ENCODE results near the gene SIDT2.
"Not testable (repeated sequence)": the region's sequence is repeated elsewhere in the genome, so short reads cannot be mapped to it uniquely, and the experiment has no call there.

The SIDT2 gene

GRCh38 chr11:117178210-117179034, at the start of gene SIDT2:
Gene SIDT2, plus strand, starts transcription at chr11:117178743. Its CDS starts 521 bp downstream, at chr11:117179264.
- H4K20me1 ChIP-seq (ENCODE audit: insufficient read depth, low read length): no peaks in the 10 kb centered on the region
- H3F3A ChIP-seq (ENCODE audit: insufficient read depth, low read length): no peaks in the 10 kb centered on the region
- TF ChIP-seq EZH2 (IDR thresholded peaks at IDR 0.05; ENCODE audit: borderline replicate concordance, low read length): no peak
- TF ChIP-seq CTCF (IDR thresholded peaks at IDR 0.05; ENCODE audit: low read length): no peak
- peak within 1 kb of the TSS; percentile 78 for H3K9ac ChIP-seq (ENCODE audit: low read length)
- peaks cover 10% of the 10 kb centered on the region; the same call in 1 of the 2 replicates for H3K36me3 ChIP-seq (ENCODE audit: insufficient read depth, low read length)
- peaks cover 32% of the 10 kb centered on the region for H3K4me1 ChIP-seq (ENCODE audit: insufficient read depth, low read length, severe bottlenecking)
- peak within 1 kb of the TSS; percentile 98 for H3K4me2 ChIP-seq (ENCODE audit: low read length)
- H3K27ac ChIP-seq (ENCODE audit: low read depth, low read length, poor library complexity, severe bottlenecking): peak within 1 kb of the TSS; percentile 60
- H3K79me2 ChIP-seq (ENCODE audit: insufficient read depth, low read length): no peaks in the 10 kb centered on the region
- no peaks in the 10 kb centered on the region for H3K9me3 ChIP-seq (ENCODE audit: low read length)
- no peaks in the 10 kb centered on the region for H3K27me3 ChIP-seq (ENCODE audit: insufficient read depth, low read length)
- peak within 1 kb of the TSS; percentile 89 for H3K4me3 ChIP-seq (ENCODE audit: low read depth, low read length, poor library complexity, severe bottlenecking)
- no peak within 1 kb of the TSS for H2AFZ ChIP-seq (ENCODE audit: low read length)
- no peaks in the 10 kb centered on the region for H3K9me2 ChIP-seq (ENCODE audit: low read depth, low read length)

GRCh38 chr11:117130396-117130795, 48.1 kb upstream of the SIDT2 start:
- not testable (repeated sequence) for H3K9me2 ChIP-seq (ENCODE audit: low read depth, low read length); H3K27me3 ChIP-seq (ENCODE audit: insufficient read depth, low read length); H3K4me3 ChIP-seq (ENCODE audit: low read depth, low read length, poor library complexity, severe bottlenecking); H3K4me1 ChIP-seq (ENCODE audit: insufficient read depth, low read length, severe bottlenecking); H3K9ac ChIP-seq (ENCODE audit: low read length); H3K36me3 ChIP-seq (ENCODE audit: insufficient read depth, low read length); H2AFZ ChIP-seq (ENCODE audit: low read length); H3F3A ChIP-seq (ENCODE audit: insufficient read depth, low read length); H4K20me1 ChIP-seq (ENCODE audit: insufficient read depth, low read length); H3K4me2 ChIP-seq (ENCODE audit: low read length); H3K27ac ChIP-seq (ENCODE audit: low read depth, low read length, poor library complexity, severe bottlenecking); H3K9me3 ChIP-seq (ENCODE audit: low read length); H3K79me2 ChIP-seq (ENCODE audit: insufficient read depth, low read length)

GRCh38 chr11:117130879-117131278, 47.7 kb upstream of the SIDT2 start:
- Histone ChIP-seq H3K79me2 (ENCODE audit: insufficient read depth, low read length) (no peaks in the 10 kb centered on the region), H3F3A (ENCODE audit: insufficient read depth, low read length) (no peaks in the 10 kb centered on the region), H3K4me3 (ENCODE audit: low read depth, low read length, poor library complexity, severe bottlenecking) (no peak overlapping the region), H3K27me3 (ENCODE audit: insufficient read depth, low read length) (no peaks in the 10 kb centered on the region), H3K9ac (ENCODE audit: low read length) (no peak overlapping the region), H3K27ac (ENCODE audit: low read depth, low read length, poor library complexity, severe bottlenecking) (no peak overlapping the region), H3K9me2 (ENCODE audit: low read depth, low read length) (no peaks in the 10 kb centered on the region), H3K4me2 (ENCODE audit: low read length) (no peak overlapping the region), H3K4me1 (ENCODE audit: insufficient read depth, low read length, severe bottlenecking) (no peaks in the 10 kb centered on the region), H3K36me3 (ENCODE audit: insufficient read depth, low read length) (no peaks in the 10 kb centered on the region), H3K9me3 (ENCODE audit: low read length) (no peaks in the 10 kb centered on the region), H4K20me1 (ENCODE audit: insufficient read depth, low read length) (no peaks in the 10 kb centered on the region), H2AFZ (ENCODE audit: low read length) (no peak overlapping the region)
- TF ChIP-seq CTCF (IDR thresholded peaks at IDR 0.05; ENCODE audit: low read length): no peak
- TF ChIP-seq EZH2 (IDR thresholded peaks at IDR 0.05; ENCODE audit: borderline replicate concordance, low read length): no peak

GRCh38 chr11:117134431-117134830, 44.1 kb upstream of the SIDT2 start:
- H3K4me2 ChIP-seq (ENCODE audit: low read length): no peak overlapping the region
- H3K4me3 ChIP-seq (ENCODE audit: low read depth, low read length, poor library complexity, severe bottlenecking): no peak overlapping the region
- no peaks in the 10 kb centered on the region for H3F3A ChIP-seq (ENCODE audit: insufficient read depth, low read length)
- TF ChIP-seq EZH2 (IDR thresholded peaks at IDR 0.05; ENCODE audit: borderline replicate concordance, low read length) (no peak), CTCF (IDR thresholded peaks at IDR 0.05; ENCODE audit: low read length) (no peak)
- H3K9ac ChIP-seq (ENCODE audit: low read length): no peak overlapping the region
- H3K9me2 ChIP-seq (ENCODE audit: low read depth, low read length): no peaks in the 10 kb centered on the region
- H3K27ac ChIP-seq (ENCODE audit: low read depth, low read length, poor library complexity, severe bottlenecking): no peak overlapping the region
- H2AFZ ChIP-seq (ENCODE audit: low read length): no peak overlapping the region
- no peaks in the 10 kb centered on the region for H3K79me2 ChIP-seq (ENCODE audit: insufficient read depth, low read length)
- H3K27me3 ChIP-seq (ENCODE audit: insufficient read depth, low read length): no peaks in the 10 kb centered on the region
- peaks cover 5% of the 10 kb centered on the region for H3K4me1 ChIP-seq (ENCODE audit: insufficient read depth, low read length, severe bottlenecking)
- no peaks in the 10 kb centered on the region for H3K36me3 ChIP-seq (ENCODE audit: insufficient read depth, low read length)
- H3K9me3 ChIP-seq (ENCODE audit: low read length): no peaks in the 10 kb centered on the region
- no peaks in the 10 kb centered on the region for H4K20me1 ChIP-seq (ENCODE audit: insufficient read depth, low read length)

- H3K79me2 ChIP-seq (ENCODE audit: insufficient read depth, low read length); H3K9me3 ChIP-seq (ENCODE audit: low read length); H4K20me1 ChIP-seq (ENCODE audit: insufficient read depth, low read length): not testable (repeated sequence)
Observed at GRCh38 chr11:117134979-117135378, 43.6 kb upstream of the SIDT2 start.

More at GRCh38 chr11:117134979-117135378, 43.6 kb upstream of the SIDT2 start:
- not testable (repeated sequence) for H3K9ac ChIP-seq (ENCODE audit: low read length); H3K4me2 ChIP-seq (ENCODE audit: low read length); H3K27ac ChIP-seq (ENCODE audit: low read depth, low read length, poor library complexity, severe bottlenecking); H2AFZ ChIP-seq (ENCODE audit: low read length); H3K4me3 ChIP-seq (ENCODE audit: low read depth, low read length, poor library complexity, severe bottlenecking); H3K27me3 ChIP-seq (ENCODE audit: insufficient read depth, low read length); H3K36me3 ChIP-seq (ENCODE audit: insufficient read depth, low read length); H3K9me2 ChIP-seq (ENCODE audit: low read depth, low read length); H3F3A ChIP-seq (ENCODE audit: insufficient read depth, low read length); H3K4me1 ChIP-seq (ENCODE audit: insufficient read depth, low read length, severe bottlenecking)

All from OCI-LY1 (cell line).